Muscle of arm (tissue), 14 donors: ENCODE measurements around the gene LZTR1. TPM values are rescaled to one million over a fixed set of nuclear protein-coding genes. Genes with fewer than 3 reads are reported as not detected.
A peak's percentile ranks its signal among the peaks of the same experiment; 100 is the strongest.
"Not testable (repeated sequence)": the region's sequence is repeated elsewhere in the genome, so short reads cannot be mapped to it uniquely, and the experiment has no call there.

Experiments
- DNase-seq: peaks from one replicate; pipeline ENCODE4 v3.0.0-alpha.2; 2013
- long read RNA-seq, 11 donors: transcript quantifications; one replicate each; lab custom pipeline, GENCODE V29; 2026
- polyA plus RNA-seq, 12 donors: library from polyadenylated mRNA; unstranded; fragments of 120-200 nt; gene quantifications; one replicate each; pipeline ENCODE4 v1.2.1, GENCODE V29; 2013; ENCODE audit not compliant: insufficient read length in 12 of 12

Gene LZTR1
- 10 to 100 TPM in 11 of 12 donors, not detected in 1; 30.9 to 59.6 (median 34.9) TPM for polyA plus RNA-seq
- long read RNA-seq, donor 1, partial matches to known transcripts: 0 of 2 reads
- long read RNA-seq, donor 1, other reads (novel, unspliced or antisense): 0 of 2 reads
- long read RNA-seq, donor 2, full-length matches to known transcripts: 3 of 3 reads
- long read RNA-seq, donor 2, partial matches to known transcripts: 0 of 3 reads
- long read RNA-seq, donor 2, other reads (novel, unspliced or antisense): 0 of 3 reads
- long read RNA-seq, donor 3, full-length matches to known transcripts: 1 of 1 reads
- long read RNA-seq, donor 3, partial matches to known transcripts: 0 of 1 reads
- long read RNA-seq, donor 3, other reads (novel, unspliced or antisense): 0 of 1 reads
- long read RNA-seq, donor 4: 0 reads
- long read RNA-seq, donor 5, full-length matches to known transcripts: 3 of 74 reads
- long read RNA-seq, donor 5, partial matches to known transcripts: 58 of 74 reads
- long read RNA-seq, donor 5, other reads (novel, unspliced or antisense): 13 of 74 reads
- long read RNA-seq, donor 6, partial matches to known transcripts: 19 of 20 reads
- long read RNA-seq, donor 6, other reads (novel, unspliced or antisense): 0 of 20 reads
- long read RNA-seq, donor 7: 0 reads
- long read RNA-seq, donor 8, full-length matches to known transcripts: 6 of 6 reads
- long read RNA-seq, donor 8, partial matches to known transcripts: 0 of 6 reads
- long read RNA-seq, donor 8, other reads (novel, unspliced or antisense): 0 of 6 reads
- long read RNA-seq, donor 9: 0 reads
- long read RNA-seq, donor 10, full-length matches to known transcripts: 2 of 30 reads
- long read RNA-seq, donor 10, partial matches to known transcripts: 28 of 30 reads
- long read RNA-seq, donor 10, other reads (novel, unspliced or antisense): 0 of 30 reads
- long read RNA-seq, donor 11, full-length matches to known transcripts: 2 of 15 reads
- long read RNA-seq, donor 11, partial matches to known transcripts: 13 of 15 reads
- long read RNA-seq, donor 11, other reads (novel, unspliced or antisense): 0 of 15 reads

- DNase-seq: peak; percentile 88
Observed at GRCh38 chr22:20981787-20982562, at the start of gene LZTR1. Gene LZTR1, plus strand, starts transcription at chr22:20982297. Its CDS starts 75 bp downstream, at chr22:20982372.

- DNase-seq: no peak
Observed at GRCh38 chr22:20933910-20934309, 48.2 kb upstream of the LZTR1 start.

GRCh38 chr22:20935049-20935448, 47.0 kb upstream of the LZTR1 start:
- DNase-seq: not testable (repeated sequence)

GRCh38 chr22:20935780-20936539, 46.1 kb upstream of the LZTR1 start:
- DNase-seq: not testable (repeated sequence)

- no peak for DNase-seq
Observed at GRCh38 chr22:20937031-20937793, 44.9 kb upstream of the LZTR1 start.

GRCh38 chr22:20937794-20938671, 44.1 kb upstream of the LZTR1 start:
- no peak for DNase-seq

GRCh38 chr22:20939457-20940185, 42.5 kb upstream of the LZTR1 start:
- not testable (repeated sequence) for DNase-seq

- no peak for DNase-seq
Observed at GRCh38 chr22:20940186-20940651, 41.9 kb upstream of the LZTR1 start.

GRCh38 chr22:20940904-20941385, 41.2 kb upstream of the LZTR1 start:
- DNase-seq: no peak

- not testable (repeated sequence) for DNase-seq
Observed at GRCh38 chr22:20942203-20942902, 39.7 kb upstream of the LZTR1 start.

GRCh38 chr22:20943104-20943933, 38.8 kb upstream of the LZTR1 start:
- DNase-seq: no peak

- no peak for DNase-seq
Observed at GRCh38 chr22:20944042-20944441, 38.1 kb upstream of the LZTR1 start.

GRCh38 chr22:20945578-20945934, 36.5 kb upstream of the LZTR1 start:
- no peak for DNase-seq

- no peak for DNase-seq
Observed at GRCh38 chr22:20946080-20946986, 35.8 kb upstream of the LZTR1 start.

- no peak for DNase-seq
Observed at GRCh38 chr22:20946991-20947390, 35.1 kb upstream of the LZTR1 start.
